HG02588 (cell line): ENCODE data around the gene FBXL13.
"Not testable (repeated sequence)": the region's sequence is repeated elsewhere in the genome, so short reads cannot be mapped to it uniquely, and the experiment has no call there.

Experiments used
- ATAC-seq: cut with Tn5 transposase; IDR thresholded peaks from one replicate; pipeline ENCODE4 v1.9.1; 2021; ENCODE audit warnings: mild to moderate bottlenecking, moderate library complexity; ENCODE audit not compliant: unreplicated experiment

The FBXL13 gene

DNA sequence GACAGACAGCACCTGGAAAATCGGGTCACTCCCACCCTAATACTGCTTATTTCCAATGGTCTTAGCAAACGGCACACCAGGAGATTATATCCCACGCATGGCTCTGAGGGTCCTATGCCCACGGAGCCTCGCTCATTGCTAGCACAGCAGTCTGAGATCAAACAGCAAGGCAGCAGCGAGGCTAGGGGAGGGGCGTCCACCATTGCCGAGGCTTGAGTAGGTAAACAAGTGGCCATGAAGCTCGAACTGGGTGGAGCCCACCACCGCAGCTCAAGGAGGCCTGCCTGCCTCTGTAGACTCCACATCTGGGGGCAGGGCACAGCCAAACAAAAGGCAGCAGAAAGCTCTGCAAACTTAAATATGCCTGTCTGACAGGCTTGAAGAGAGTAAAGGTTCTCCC lies 293.7 kb downstream of the FBXL13 start:
- not testable (repeated sequence) for ATAC-seq

- ATAC-seq, result not testable (repeated sequence)
Observed at GRCh38 chr7:102778663-102779062, 295.9 kb downstream of the FBXL13 start.

DNA sequence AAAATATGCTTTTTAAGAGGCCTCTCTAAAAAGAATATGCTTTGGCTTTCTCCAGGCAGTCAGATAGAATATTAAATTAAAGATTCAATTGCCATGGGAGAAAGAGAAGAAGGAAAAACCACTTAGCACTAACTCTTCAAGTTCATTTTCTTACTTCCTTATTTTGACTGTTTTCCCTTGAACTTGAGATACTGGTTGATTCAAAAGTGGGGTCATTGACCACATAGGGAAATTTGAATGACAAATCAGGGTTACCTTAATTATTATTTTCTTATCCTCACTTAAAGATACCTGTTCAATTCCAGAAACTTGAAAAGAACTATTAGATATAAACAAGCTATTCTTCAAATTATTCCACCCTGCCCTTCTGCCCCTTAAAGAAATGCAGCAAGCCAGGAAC lies 298.4 kb downstream of the FBXL13 start:
- not testable (repeated sequence) for ATAC-seq

GRCh38 chr7:102770467-102770866 lies 304.1 kb downstream of the FBXL13 start:
- not testable (repeated sequence) for ATAC-seq

GRCh38 chr7:102769657-102770192 lies 304.9 kb downstream of the FBXL13 start:
- ATAC-seq, result not testable (repeated sequence)

GRCh38 chr7:102763295-102763905 lies 311.2 kb downstream of the FBXL13 start:
- ATAC-seq, result not testable (repeated sequence)
